Hematopoietic multipotent progenitor cell treated with erythropoietin and hydrocortisone succinate and interleukin-3 and kit ligand, for 6 days (in vitro differentiated cells): Measurements from ENCODE around the gene ZC3H14.

Experiments
- DNase-seq: peaks from one replicate; pipeline ENCODE4 v3.0.0-alpha.2; 2015

ZC3H14 gene

DNA sequence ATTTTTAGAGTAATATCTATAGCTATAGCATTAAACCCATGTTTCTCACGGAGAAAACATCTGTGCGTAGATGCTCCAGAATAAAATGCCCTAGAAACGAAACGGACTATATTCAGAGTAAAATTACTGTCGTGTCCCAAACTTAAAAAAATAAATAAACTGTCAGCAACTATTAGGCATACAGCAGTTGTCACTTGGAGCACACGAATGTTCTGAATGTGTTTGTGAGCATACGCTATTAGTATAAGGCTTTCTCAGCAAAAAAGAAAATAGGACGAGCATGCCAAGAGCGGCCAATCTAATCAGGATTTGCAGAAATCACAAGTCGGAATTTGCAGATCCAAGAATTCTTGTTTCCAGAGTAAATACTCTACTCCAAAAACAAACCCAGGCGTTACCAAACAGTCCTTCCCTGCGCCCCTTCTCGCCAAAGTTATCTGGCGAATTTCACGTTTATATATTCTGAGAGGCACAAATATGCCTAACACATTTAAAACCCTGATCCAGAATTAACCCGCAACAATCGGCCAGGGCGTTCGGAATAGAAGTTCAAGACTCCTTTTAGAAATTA is 8.9 kb upstream of the ZC3H14 start:
- DNase-seq, result no peak

DNA sequence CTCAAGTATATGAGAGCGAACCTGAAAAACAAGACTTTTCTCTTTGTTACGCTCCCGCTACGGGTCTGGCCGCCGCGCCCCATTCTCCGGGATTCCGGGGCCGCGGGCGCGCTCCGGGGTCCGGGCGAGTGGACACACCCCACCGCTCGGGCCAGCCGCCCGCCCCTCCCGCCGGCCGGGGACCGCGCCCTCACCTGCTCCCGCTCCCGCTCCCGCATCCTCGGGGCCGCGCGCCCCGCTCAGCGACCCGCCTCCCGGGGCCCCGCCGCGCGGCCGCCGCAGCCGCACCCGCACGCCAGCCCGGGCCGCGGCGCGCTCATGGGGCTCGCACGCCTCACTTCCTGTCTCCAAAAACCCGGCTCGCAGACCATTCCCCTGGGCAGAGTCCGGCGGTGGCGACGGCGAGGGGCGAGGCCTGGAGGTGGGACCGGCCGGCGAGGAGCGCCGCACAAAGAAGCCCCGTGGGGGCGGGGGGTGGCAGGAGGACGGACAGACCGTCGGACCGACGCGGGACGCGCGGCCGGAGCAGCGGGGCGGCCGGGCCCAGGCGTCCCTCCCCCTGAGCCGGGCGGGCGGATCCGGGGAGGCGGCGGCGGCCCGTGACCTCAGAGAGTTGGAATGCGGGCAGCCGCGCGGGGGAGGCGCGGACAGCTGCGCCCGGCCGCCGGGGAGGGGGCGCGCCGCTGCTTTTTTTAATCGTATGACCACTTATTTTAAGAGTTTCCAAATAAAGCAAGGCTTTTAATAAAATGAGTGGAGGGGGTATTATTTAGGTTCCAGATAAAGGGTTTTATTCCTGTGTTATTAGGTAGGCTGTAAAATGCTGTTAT is 8.2 kb upstream of the ZC3H14 start, which contains the start of gene PTPN21:
PTPN21 (minus strand) TSS at position 551 of the 830 bp plus-strand sequence. CDS start 4,590 bp downstream, outside the sequence.
- no peak for DNase-seq

DNA sequence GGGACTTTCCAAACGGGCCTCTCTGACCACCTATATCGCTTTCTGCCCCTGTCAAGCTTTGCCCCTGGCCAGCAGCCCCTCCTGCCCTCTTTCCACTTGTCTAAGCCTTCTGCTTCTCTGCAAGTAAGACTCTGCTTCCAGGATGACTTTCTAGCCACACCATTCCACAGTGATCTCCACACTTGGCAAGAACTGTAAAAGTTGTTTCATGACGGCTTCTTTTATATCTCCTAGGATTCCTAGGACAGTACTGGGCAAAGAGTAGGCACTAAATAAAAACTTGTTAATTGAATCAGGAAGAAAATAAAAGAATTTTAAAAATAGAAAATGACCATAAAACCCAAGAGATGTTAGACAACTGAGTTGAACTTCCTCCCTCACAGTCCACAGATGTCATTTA is 6.3 kb upstream of the ZC3H14 start:
- no peak for DNase-seq

DNA sequence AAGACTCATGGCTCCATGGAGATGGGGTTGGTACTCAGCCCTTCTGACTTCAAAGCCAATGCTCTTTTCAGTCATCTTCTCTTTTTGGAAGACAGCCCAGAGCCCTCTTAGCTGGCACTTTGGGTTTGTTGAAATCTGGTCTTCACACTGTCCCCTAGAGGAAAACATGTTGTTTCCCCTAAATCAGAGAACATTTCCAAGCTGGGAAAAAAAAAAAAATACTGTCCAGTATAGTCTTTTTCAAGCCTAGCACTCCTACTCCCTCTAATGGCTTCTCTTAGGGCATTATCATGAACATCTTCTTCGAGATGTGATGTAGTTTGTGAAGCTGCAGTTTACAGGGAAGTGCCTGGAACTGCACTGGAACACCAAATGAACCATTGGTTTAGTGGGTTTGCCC is 3.0 kb upstream of the ZC3H14 start:
- no peak for DNase-seq

- no peak for DNase-seq
These were observed 356 bp upstream of the ZC3H14 start for GRCh38 chr14:88562532-88562830.

DNA sequence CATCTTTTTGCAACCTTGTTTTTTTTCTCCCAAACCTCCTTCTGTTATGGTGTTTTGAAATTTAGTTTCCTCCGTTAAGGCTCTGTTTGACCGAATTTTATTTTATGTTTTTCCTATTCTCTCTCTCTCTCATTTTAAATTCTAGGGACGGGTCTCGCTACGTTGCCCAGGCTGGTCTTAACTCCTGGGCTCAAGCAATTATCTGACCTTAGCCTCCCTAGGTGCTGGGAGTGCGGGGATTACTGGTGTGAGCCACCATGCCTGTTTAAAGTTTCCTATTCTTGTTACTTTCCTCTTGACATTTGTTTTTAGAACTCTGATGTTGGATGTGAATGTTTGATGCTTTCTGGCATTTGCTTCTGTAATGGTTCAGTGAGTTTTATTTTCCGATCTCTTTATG is 1.0 kb downstream of the ZC3H14 start:
- DNase-seq, result no peak

DNA sequence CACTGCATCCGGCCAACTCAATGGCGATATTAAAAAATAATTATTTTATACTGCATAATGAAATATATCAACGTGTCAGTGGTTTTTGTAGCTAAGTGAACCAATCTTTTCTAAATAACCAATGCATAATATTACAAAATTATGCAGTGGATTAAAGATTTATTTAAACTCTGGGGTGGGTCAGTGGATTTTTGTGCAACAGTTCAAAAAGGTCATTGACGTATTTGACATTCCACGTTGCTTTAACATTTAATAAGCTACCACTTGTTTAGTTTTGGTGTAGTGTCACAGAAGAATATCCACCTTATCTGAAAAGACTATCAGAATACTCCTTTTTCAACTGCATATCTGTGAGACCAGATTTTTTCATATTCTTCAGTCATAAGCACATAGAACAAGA is 2.6 kb downstream of the ZC3H14 start:
- no peak for DNase-seq

- DNase-seq, result no peak
These were observed 5.4 kb downstream of the ZC3H14 start for GRCh38 chr14:88568196-88568595.

- DNase-seq, result no peak
These were observed 9.3 kb downstream of the ZC3H14 start for GRCh38 chr14:88572117-88572516.

DNA sequence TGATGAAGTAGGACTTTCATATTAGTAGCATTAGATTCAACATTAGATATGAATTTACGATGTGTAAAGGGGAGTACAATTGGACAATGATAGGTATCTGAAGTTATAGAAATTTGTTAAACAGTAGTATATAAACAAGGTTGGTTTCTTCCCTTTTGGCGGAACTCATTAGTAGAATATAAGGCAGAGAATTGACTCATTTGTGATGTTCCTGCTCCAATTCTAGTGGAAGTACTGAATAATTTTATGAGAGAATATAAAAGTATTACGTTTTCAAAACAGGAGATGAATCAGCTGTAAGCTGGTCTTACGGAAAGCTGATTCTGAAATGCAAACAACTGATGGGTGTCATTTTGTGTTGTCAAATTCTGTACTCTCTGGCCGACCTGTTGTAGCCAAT is 13.4 kb downstream of the ZC3H14 start:
- no peak for DNase-seq

GRCh38 chr14:88584451-88584850 is 21.6 kb downstream of the ZC3H14 start:
- no peak for DNase-seq

- DNase-seq, result no peak
These were observed 25.2 kb downstream of the ZC3H14 start for GRCh38 chr14:88588081-88588480.

DNA sequence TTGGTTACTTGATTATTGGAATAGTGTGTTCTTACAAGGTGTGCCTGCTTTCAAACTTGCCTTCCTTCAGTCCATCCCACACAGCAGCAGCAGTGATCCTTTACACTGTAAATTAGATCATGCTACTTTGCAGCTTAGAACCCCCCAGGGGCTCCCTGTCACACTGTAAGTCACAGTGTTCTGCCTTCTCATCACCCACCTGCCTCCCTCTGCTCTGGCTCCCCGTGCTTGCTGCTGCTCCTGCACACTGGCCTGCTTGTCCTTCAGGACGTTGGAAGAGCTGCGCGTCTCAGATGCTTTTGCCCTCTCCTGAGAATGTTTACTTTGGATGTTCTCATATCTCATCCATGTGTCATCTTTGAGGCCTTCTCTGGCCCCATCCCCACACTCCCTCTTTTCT is 27.3 kb downstream of the ZC3H14 start:
- no peak for DNase-seq

DNA sequence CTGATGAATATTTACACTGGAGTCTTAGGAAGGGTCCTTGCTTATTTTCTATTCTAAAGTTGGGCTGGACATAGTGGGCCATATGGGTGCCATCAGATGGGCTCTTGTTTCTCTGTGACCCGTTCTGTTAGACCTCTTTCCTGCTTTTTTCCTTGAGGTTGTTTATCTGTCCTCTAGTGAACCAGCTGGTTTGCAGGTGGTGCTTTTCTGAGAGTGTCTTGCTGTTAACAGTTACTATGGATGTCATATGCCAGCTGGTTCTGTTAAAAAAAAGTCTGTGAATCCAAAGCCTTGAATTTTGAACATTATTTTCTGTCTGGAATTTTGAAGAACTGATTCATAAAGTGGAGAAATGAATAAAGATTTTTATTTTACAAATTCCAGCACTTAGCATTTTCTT is 29.2 kb downstream of the ZC3H14 start:
- DNase-seq, result no peak

- DNase-seq, result peak; percentile 9
These were observed 34.2 kb downstream of the ZC3H14 start for GRCh38 chr14:88597038-88597437.

DNA sequence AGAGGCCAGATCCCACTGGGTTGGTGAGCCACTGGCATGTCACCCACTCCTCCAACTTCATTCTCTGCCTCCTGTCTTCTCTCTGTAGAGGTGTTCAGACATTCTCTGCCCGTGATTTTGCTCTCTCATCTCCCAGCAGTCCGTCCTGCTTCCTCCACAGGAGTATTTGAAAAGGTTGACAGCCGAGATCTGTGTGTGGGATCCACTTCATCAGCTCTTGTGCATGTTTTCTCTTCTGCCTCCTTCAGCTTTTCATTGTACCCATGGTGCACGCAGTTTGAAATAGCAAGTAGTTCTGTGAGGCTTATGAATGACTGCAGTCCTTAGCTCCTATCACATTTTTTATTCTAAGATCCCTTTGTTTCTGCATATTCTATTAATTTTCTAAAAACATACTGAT is 34.8 kb downstream of the ZC3H14 start:
- no peak for DNase-seq

DNA sequence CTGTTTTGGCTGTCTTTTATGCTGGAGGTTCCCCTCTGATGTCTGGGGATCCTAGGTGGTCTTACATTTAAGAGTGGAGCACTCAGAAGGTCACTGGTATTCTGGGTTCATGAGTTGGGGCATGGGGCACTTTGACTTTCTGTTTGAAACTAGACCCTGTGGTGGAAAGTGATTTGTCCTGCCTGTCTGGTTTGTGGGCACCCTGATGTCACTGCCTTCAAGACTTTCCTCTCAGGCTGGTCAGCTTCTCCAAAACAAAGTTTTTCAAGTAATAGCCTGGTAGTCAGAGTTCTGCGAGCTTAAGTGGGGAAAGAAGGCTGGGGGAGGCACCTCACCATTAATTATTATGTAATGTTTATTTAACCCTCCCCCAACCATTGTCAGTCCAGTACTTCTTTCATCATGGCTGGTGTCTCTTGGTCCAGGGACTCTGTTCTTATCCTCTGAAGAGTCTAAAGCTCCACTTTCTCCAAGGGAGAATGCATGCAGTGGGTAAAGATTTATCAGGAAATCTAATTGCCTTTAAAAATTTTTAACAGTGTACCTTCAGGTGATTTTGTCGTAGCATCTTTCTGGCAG is 35.3 kb downstream of the ZC3H14 start:
- no peak for DNase-seq

GRCh38 chr14:88599326-88599725 is 36.5 kb downstream of the ZC3H14 start:
- DNase-seq, result no peak

DNA sequence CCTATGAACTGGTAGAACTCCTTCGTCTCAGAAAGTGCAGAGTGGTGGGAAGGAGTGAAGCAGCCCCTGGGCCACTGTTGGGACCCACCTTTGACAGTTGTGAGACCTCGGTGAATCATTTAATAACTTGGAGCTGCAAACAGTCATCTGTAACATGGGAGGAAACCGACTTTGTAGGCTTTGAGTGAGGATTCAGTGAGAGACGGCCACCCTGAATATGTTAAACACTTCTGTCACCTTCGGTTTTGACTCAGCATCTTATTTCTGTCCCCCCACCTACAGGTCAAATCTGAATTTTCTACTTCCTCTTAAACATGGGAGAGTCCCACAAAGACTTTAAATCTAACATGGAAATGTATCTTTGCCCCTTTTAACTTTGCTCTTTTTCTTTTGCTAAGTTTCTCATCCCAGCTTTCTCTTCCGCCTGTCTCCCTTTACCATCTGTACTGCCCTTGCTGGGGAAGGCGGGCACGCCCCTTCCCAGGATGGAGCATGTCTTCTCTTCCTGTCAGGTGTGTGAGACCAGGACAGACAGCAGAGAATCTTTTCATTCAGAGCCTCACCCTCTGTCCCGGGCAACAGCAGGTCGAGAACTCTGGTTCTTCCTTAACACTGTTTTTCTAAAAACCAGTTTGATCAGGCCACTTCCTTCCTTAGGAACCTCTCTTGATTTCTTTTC is 37.1 kb downstream of the ZC3H14 start:
- DNase-seq, result no peak

DNA sequence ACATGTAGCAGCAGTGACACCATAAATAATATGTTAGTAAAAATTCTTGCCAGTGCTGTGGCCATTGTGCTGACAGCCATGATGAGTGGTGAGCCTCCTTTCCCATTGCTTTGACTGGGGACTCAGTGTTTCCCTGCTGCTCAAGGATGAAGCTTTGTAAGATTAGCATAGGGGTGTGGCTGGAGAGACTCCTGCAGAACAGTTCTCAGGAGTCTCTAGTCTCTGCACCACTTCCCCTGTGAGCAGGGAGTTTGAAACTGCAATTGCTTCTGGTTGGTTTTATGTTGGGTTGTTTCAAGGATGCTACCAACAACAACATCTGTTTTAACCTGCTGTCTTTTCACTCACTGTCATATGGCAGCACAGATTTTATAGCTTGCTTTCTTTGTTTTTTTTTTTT is 41.4 kb downstream of the ZC3H14 start:
- no peak for DNase-seq

DNA sequence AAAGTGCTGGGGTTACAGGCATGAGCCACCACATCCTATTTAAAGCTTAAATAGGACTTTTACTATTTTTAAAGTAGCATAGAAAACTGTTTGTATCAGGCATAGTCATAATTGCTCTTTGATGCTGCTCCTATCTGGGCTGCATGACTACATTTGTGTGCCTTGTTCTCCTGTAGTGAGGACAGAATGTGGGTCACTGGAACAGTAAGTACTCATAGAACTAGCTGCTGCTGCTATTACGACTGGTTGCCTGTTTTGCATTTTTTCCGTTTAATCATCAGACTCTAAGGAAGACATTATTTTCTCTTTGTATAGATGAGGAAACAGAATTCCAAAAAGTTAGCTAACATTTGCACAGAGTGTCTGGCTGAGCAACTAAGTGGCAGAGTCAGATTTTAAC is 42.8 kb downstream of the ZC3H14 start:
- no peak for DNase-seq

DNA sequence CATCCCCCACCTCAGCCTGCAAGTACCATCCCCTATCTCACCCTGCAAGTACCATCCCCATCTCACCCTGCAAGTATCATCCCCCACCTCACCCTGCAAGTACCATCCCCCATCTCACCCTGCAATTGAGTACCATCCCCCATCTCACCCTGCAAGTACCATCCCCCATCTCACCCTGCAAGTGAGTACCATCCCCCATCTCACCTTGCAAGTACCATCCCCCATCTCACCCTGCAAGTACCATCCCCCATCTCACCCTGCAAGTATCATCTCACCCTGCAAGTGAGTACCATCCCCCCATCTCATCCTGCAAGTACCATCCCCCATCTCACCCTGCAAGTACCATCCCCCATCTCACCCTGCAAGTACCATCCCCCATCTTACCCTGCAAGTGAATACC is 45.0 kb downstream of the ZC3H14 start:
- DNase-seq, result no peak

- no peak for DNase-seq
These were observed 49.0 kb downstream of the ZC3H14 start for GRCh38 chr14:88611878-88612277.

DNA sequence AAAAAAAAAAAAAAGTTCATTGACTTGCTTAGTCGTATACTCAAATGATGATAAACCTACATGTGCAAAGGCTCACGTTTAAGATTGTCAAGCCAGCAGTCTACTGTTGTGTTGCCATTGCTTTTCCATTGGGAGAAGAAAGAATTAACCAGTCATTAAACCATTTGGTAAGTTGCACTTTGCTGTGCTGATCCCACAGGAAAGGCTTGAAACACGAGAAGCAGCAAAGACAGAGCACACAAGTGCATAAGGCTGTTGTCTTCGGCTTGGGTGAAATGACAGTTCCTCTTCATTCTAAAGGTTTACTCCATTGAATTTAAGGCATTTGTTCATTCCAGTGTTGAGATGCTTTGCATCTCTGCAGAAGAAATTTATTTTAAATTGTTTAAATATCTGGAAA is 50.1 kb downstream of the ZC3H14 start:
- no peak for DNase-seq
